M059J (cell line): Measurements from ENCODE around the gene KRTAP5-2. TPM values are rescaled to one million over a fixed set of nuclear protein-coding genes. Genes with fewer than 3 reads are reported as not detected.
"Not testable (repeated sequence)": the region's sequence is repeated elsewhere in the genome, so short reads cannot be mapped to it uniquely, and the experiment has no call there.

Experiments used
- DNase-seq: peaks from one replicate; pipeline ENCODE4 v3.0.0-alpha.2; 2012; ENCODE audit warnings: low read depth
- total RNA-seq: library from RNA; depleted of rRNA; stranded (reverse); fragments of >200 nt; shearing (Covaris generic); gene quantifications from 2 replicates; pipeline ENCODE4 v1.2.3, GENCODE V29; 2014

The KRTAP5-2 gene
- total RNA-seq, 1 experiment from 2014 or later: not detected

DNA sequence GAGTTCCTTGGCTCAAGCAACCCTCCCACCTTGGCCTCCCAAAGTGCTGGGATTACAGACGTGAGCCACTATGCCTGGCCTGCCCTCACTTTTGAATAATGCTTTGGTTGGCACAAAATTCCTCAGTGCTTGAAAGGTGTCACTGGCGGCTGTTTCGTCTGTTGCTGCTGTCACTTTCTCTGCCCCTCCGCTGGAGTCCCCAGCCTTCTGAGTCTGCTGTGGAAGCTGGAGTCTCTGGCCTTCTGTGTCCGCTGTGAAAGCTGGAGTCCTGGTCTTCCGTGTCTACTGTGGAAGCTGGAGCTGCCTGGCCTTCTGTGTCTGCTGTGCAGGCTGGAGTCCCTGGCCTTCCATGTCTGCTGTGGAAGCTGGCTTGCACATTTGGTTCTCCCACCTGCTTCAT, 8.1 kb downstream of the KRTAP5-2 start:
- DNase-seq: no peak

DNA sequence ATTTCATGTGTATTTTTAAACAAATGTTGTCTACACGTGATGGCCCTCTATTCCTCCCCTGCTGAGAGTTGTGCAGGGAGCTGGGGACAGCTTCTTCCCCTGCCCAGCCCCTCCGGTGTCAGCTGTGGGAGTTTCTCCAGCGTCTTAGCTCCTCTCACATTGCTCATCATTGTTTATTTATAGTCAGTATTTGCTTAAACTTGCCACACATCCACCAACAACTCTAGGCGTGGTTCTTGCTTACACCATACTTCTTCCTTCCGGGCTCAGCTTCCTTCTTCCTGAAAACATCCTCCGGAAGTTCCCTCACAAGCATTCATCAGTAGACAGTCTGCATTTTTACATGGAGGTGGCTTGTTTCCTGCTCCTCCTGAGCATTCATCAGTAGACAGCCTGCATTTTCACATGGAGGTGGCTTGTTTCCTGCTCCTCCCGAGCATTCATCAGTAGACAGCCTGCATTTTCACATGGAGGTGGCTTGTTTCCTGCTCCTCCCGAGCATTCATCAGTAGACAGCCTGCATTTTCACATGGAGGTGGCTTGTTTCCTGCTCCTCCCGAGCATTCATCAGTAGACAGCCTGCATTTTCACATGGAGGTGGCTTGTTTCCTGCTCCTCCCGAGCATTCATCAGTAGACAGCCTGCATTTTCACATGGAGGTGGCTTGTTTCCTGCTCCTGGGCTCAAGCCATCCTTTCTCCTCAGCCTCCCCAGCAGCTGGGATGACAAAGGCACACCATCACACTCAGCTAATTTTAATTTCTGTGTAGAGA, 8.7 kb downstream of the KRTAP5-2 start:
- DNase-seq: not testable (repeated sequence)

DNA sequence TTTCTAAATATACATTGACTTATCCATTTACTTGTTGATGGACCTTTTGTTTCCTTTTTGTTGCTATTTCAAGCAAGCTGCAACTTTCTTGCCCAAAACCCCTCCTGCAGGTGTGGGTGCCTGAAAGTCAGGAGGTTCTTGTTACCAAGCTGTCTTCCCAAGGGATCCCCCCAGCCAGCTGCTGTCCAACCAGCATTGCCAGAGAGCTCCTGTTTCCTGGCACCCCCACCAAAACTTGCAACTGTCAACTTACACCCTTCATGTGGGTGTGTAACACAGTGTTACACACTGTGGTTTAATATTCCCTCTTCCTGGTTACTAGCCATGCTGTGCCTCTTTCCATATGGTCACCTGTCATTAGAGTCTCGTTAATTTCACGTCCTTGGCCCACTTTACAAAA, 11.4 kb downstream of the KRTAP5-2 start:
- DNase-seq: no peak

DNA sequence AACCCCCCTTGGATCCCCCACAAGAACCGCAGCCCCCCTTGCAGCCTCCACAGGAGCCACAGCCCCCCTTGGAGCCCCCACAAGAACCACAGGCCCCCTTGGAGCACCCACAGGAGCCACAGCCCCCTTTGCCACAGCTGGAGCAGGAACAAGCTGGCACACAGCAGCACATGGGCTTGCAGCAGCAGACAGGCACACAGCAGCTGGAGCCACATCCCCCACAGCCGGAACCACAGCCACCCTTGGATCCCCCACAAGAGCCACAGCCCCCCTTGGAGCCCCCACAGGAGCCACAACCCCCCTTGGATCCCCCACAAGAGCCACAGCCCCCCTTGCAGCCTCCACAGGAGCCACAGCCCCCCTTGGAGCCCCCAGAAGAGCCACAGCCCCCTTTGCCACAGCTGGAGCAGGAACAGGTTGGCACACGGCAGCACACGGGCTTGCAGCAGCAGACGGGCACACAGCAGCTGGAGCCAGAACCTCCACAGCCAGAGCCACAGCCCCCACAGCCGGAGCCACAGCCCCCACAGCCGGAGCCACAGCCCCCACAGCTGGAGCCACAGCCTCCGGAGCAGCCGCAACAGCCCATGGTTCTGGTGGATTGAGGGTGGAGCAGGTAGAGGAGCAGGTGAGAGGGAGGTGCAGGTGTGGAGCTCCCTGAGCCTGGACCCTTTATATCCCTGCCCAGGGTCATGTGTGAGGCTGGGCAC, 13.3 kb downstream of the KRTAP5-2 start, which contains the start of gene KRTAP5-1:
Gene KRTAP5-1, minus strand, starts transcription at position 623 of the 710 bp plus-strand sequence. Its CDS starts 34 bp downstream, at position 589.
- not testable (repeated sequence) for DNase-seq

DNA sequence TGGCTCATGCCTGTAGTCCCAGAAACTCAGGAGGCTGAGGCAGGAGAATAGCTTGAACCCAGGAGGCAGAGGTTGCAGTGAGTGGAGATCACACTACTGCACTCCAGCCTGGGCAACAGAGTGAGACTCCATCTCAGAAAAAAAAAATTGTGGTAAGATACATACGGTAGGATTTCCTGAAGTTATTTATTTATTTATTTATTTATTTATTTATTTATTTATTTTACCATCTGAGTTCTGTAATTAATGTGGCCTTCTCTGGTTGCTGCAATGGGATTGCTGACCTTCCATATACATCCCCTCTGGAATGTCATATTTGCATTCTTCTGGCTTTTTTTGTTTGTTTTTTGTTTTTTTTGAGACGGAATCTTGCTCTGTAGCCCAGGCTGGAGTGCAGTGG, 15.2 kb downstream of the KRTAP5-2 start:
- DNase-seq: not testable (repeated sequence)

DNA sequence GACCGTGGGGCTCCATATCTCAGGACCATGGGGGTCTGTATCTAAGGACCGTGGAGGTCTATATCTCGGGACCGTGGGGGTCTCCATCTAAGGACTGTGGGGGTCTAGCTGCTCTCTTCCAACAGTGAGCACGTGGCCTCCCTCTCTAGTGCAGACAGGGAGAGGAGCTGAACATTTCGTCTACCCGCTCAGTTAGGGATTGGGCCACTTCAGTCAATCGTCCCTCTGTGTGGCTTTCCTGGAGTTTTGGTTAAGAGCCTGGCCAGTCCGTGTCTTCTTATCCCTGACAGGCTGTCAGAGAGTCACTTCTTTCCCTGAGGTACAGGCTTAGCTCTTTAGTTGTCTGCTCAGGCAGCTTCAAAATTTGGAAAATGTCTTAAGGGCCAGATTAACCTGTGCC, 16.1 kb downstream of the KRTAP5-2 start:
- no peak for DNase-seq

DNA sequence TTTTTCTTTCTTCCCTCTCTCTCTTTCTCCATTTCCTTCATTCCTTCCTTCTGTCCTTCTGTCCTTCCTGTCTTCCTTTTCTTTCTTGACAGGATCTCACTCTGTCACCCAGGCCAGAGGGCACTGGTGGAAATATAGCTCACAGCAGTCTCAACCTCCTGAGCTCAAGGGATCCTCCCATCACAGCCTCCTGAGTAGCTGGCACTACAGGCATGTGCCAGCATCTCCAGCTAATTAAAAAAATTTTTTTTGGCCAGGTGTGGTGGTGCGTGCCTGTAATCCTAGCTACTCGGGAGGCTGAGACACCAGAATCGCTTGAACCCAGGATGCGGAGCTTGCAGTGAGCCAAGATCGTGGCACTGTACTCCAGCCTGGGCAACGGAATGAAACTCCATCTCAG, 21.3 kb downstream of the KRTAP5-2 start:
- DNase-seq: no peak

DNA sequence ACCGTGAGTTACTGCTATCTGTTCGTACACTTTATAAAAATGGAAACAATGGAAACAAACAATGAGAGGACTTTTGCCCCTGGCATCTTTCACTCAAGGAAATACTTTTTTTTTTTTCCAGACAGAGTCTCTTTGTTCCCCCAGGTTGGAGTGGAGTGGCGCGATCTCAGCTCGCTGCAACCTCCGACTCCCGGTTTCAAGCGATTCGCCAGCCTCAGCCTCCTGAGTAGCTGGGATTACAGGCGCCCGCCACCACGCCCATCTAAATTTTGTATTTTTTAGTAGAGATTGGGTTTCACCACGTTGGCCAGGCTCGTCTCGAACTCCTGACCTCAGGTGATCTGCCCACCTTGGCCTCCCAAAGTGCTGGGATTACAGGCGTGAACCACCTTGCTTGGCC, 22.3 kb downstream of the KRTAP5-2 start:
- not testable (repeated sequence) for DNase-seq

DNA sequence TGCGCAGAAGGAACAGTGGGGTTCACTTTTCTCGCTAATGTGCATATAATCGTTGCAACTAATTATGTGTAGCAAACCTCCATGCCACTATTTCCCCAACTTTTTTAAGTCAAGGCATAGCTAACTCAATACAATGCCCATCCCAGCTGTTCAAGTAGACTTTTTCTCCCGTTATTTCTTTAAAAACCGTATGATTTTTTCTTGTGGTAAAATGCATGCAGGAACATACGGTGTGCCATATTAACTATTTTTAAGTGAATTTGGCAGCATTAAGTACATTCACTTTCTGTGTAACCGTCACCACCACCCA, 23.2 kb downstream of the KRTAP5-2 start:
- DNase-seq: no peak

DNA sequence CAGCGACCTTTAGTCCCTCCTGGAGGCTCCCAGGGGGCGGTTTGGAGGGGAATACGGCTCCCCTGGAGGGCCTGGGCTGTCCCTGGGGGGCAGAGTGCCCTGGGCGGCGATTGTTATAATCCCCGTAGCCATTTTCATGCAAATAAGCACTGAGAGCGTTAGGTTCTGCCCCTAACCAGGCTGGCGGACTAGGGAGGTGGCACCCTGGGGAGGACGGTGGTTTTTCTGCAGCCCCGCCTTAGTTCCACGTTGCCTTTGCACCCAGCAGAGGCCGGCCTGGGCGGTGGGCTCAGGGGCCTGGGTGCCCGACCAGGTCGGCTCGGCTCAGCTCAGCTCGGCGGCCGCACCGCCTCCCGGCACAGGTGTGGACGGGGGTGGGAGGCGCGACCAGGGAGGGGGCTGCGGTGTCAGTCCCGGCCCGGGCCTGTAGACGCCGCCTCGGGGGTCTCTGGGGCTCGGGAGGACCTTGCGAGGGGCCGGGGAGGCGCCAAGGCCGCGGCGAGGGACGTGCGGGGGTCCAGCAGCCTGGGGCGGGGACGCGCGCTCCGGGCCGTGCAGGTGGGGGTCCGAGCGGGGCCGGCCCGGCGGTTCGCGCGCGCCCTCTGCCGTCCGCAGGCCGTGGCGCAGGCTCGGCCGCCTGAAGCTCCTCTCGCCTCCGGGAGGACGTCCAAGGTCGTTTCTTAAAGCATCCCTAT, 23.7 kb downstream of the KRTAP5-2 start:
- DNase-seq: peak; percentile 32

DNA sequence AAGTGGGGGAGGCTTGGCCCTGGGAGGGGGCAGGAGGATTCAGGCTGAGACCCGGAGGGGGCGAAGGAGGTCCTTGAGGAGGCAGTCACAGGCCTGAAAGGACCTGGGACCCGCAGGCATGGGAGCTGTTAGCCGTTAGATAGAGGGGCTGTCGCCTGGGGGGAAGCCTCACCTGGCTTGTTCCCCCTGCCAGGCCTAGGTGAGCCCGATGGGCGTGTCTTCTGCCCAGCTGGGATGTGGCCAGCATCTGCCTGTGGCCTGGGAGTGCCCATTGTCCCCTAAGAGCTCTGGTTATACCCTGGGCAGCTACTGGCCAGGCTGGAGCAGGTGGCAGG, 24.2 kb downstream of the KRTAP5-2 start:
- DNase-seq: peak; percentile 56

DNA sequence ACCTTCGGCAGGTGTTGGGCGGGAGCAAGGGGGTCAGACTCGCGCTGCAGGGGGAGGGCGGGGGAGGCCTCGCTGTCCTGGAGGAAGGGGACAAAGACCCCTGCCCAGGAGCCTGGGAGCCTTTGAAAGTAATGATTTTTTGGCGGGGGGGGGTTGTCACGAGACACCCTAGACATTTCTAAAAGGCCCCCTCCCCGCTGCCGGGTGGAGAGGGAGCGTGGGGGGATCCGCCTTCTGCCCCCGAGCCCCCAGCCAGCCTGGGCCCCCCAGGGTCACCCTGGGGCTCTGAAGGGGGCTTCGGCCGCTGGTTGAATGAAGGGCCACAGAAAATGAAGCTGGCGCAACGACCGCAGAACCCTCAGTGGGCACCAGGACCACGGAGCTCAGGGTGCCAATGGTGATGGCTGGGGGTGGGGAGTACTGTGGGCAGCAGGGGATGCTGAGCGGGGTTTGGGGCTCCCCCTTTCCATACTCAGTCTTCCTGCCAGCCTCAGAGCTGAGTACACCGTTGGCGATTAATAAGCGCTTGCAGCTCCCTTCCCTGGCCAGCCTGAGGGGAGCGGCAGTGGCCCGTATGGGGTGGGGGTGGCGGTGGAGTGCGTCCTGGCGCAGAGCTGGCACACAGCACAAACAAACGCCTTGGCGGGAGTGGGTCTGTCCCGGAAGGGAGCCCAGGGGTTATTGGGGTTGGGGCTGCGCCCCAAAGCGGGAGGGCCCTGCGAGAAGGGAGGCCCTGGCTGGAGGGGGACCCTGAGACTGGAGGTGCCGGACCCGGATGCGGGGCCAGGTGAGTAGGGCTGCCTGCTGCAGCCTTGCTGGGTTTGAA, 24.8 kb downstream of the KRTAP5-2 start:
- peak; percentile 22 for DNase-seq

DNA sequence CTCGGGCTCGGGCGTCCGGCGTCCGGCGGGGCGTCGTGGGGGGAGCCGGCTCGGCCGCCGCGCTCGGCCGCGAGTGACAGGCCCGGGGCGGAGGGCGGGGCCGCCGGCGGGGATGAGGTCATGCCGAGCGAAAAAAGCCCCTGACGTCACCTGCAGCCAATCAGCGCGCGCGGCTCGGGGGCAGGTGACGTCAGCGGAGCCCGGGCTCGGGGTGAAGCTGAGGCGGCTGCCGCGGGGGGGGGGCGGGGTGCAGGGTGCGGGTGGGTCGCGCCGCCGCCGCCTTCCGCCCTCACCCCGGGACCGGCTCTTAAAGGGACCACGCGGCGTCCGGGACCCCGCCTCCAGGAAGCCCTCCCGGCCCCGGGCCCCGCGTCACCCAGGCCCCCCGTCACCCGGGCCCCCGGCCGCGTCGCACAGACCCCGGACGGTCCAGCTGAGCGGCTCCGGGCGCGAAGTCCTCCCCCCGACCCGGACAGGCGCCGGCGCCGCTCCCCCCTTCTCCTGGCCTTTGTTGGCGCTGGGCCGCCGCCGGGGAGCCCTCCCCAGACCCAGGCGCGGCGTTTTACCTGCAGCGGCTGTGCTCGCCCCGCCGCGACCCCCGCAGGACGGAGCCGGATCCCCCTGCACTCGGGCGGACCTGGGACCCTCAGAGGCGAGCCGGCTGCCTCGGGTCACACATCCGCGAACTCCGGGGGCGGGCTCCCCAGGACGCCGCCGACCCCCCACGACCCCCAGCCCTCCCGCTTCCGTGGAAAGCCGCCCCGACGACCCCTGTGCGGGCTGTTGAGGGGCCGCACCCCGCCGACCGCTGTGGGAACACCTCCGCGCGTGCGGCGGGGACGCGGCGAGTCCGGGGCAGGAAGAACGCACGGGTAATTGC, 25.7 kb downstream of the KRTAP5-2 start, which contains the start of gene DUSP8:
Gene DUSP8, minus strand, starts transcription at position 75 of the 880 bp plus-strand sequence. CDS start 6,445 bp downstream, outside the sequence.
- DNase-seq: peak; percentile 80

DNA sequence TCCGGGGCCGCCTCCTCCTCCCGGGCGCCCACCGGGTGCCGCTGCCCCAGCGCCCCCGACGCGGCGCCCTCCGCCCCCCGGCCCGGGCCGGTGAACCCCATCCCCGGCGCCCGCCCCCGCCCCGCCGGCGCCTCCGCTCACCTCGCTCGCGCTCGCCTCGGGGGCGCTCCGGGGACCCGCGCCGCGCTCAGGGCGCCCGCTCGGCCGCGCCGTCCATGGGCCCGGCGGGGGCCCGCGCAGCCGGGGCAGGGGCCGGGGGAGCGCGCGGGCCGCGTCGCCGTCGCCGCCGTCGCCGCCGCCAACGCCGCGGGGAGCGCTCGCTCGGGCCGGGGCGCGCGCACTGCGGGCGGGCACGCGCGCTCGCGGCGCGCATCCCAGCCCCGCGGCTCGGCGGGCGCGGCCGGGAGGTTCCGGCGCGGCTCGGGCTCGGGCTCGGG, 26.3 kb downstream of the KRTAP5-2 start:
- DNase-seq: no peak

DNA sequence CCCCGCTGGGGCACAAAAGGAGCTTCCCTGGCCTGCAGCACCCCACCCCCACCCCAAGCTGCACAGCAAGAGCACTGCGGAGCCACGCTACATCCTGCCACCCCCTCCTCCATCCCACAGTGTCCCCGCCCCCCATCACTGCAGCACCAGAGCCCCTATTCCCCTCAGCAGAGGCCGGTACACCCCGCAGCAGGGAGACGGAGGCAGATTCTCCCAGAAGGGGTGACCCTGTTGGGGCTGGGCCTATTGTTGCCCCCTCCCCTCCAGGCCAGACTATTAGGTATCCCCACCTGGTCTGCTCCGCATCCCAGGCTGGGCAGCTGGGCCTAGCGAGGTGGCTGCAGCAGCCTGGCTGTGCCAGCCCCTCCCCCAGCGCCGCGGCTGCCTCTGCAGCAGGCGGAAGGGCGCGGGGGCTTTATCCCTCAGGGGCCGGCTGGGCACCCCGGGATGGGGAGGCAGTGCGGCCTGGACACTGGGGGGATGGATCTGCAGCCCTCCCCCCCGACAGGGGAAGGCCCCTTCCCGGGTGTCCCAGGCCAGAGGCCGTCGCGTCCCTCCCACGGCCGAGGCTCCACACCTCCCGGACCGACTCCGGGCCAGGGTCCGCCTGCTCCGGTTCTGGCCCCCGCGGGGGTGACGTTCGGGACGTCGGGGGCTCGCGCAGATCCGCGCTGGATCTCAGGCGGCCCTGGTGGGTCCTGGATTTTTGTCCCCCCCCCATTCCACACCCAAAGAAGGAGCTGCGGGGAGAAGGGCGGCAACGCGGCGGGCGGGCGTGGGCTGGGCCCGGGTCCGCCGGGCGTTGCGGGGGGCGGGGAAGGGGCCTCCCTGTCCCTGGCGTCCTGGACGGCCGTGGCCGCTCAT, 27.0 kb downstream of the KRTAP5-2 start:
- DNase-seq: no peak

DNA sequence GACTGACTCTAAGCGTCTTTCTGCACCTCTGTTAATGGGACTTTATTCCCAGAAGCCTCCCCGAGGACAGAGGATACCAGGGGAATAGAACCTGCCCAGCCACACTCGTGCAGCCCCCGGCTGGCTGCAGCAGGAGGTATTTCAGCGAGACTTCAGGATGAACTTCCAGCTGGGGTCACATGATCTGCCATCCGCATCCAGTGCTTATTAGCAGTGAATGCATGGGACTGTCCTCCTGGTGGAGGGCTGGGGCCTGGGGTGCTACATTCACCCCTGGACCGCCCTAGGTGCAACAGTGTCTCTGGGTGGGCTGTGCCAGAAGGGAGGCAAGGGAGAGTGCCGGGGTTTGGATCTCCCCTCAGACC, 27.6 kb downstream of the KRTAP5-2 start:
- DNase-seq: no peak

DNA sequence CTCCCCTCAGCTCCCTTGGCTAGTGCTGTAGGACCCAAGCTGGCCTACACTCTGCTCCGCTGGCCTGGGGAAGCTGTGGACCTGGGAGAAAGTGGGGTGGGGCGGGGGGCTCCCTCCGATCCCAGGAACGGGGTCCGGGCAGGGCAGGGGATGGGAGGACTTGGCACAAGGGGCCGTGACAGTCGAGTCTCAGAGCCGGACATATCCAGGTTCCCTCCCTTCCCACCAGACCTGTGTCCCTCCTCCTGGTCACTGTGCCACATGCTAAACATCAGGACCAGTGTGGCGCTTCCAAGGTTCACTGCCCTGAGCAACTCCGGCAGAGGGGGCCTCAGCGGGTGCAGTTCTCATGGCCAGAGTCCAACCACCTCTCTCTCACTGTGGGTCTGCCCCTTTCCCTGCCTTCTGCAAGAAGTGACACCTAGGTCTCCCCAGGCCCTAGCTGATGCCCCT, 28.1 kb downstream of the KRTAP5-2 start:
- DNase-seq: no peak

DNA sequence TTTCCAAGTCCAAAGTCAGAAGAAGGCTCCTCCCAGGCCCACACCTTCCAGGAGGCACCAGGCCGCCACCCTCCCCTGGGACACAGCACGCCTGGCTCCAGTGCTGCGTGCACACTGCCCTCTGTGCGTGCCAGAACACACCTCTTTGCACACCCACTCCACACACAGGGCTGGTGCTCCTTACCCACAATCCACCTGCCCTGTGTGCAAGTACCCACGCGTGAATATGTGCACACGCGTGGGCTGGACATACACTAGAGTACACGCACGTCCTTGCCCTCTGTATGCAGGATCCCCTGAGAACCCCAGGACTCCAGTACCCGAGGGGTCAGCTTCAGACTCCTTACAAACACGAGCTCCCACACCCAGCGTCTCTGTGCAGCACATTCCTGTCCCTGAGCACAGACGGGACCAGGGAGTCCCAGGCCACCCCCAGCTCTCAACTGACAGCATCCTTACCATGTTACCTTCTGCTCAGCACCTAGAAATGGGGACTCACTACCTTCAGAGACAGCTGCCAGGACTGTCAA, 28.8 kb downstream of the KRTAP5-2 start:
- no peak for DNase-seq

DNA sequence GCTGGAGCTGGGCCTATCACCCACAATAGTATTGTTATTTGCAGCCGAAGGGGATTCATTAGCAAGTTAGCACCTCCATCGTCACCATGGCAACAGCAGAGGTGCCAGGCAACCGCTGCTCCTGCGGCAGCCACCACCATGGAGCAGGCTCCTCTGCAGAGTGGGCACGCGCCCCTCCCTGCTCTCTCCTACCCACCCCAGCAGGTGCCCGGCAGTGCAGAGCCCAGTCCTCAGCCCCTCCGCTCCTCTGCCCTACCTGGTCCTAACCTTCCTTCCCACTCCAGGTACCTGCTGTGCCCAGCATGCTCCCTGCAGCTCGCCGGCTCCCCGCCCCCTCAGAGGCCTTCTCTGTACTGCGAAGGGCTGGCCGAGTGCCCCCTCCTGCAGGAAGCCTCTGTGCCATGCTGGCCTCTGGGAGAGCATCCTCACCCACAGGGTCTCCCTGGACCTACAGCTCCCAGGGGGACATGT, 29.6 kb downstream of the KRTAP5-2 start:
- DNase-seq: no peak
